Measurements from ENCODE around the gene FARS2. TPM values are rescaled to one million over a fixed set of nuclear protein-coding genes. Genes with fewer than 3 reads are reported as not detected.

The FARS2 gene
- polyA plus RNA-seq, 1 of the 3 experiments (the other 2 are of a cell fraction): 12.5 TPM

- TF ChIP-seq TCF12 (IDR thresholded peaks at IDR 0.05) (peak; percentile 33; the same call in 1 of the 2 replicates), RCOR1 (IDR thresholded peaks at IDR 0.05; ENCODE audit: low read length) (no peak)
- no peak overlapping the region for H3K4me2 ChIP-seq
- CTCF ChIA-PET: no interaction called here
These were observed 275.3 kb downstream of the FARS2 start for GRCh38 chr6:5536644-5537043.

GRCh38 chr6:5537132-5537531, 275.8 kb downstream of the FARS2 start:
- no peak overlapping the region for H2AFZ ChIP-seq (ENCODE audit: low read depth)
- POLR2A ChIA-PET: no interaction called here
- no peaks in the 10 kb centered on the region for H3K9me3 ChIP-seq
- no peaks in the 10 kb centered on the region for H3K36me3 ChIP-seq (replicated peaks in 1 of 2; ENCODE audit: control insufficient read depth in 1 of 2, insufficient read depth in 2 of 2, low read length in 1 of 2)
- H3K4me3 ChIP-seq (ENCODE audit: low read depth in 2 of 2, low read length in 1 of 2): no peak overlapping the region
- no peaks in the 10 kb centered on the region for H3K79me2 ChIP-seq (ENCODE audit: insufficient read depth)
- peaks cover 3 to 9% of the 10 kb centered on the region in 2 experiments for H3K4me1 ChIP-seq (ENCODE audit: control insufficient read depth in 1 of 2, insufficient read depth in 2 of 2, low read depth in 1 of 2, low read length in 1 of 2)
- no peaks in the 10 kb centered on the region for H3K27me3 ChIP-seq (ENCODE audit: insufficient read depth)
- H3K27ac ChIP-seq (ENCODE audit: low read depth in 2 of 2, low read length in 1 of 2): peak overlapping the region in 1 of 2 experiments; percentile 58; a peak in 1 of 4 replicates
- H4K20me1 ChIP-seq (ENCODE audit: insufficient read depth): no peaks in the 10 kb centered on the region
- no peaks in the 10 kb centered on the region for H3K9me2 ChIP-seq
- no peak overlapping the region for H3K4me2 ChIP-seq
- H3K9ac ChIP-seq: no peak overlapping the region
- H3F3A ChIP-seq (replicated peaks; ENCODE audit: insufficient read depth): peaks cover 3% of the 10 kb centered on the region
- DNase-seq: no peak
- TF ChIP-seq SMC3 (IDR thresholded peaks at IDR 0.05; ENCODE audit: low read depth, low read length): no peak
- TF ChIP-seq MEF2A (IDR thresholded peaks at IDR 0.05; ENCODE audit: borderline replicate concordance, low read depth): no peak
- no peak for TF ChIP-seq TCF12 (IDR thresholded peaks at IDR 0.05)
- no peak for TF ChIP-seq ZBTB33 (IDR thresholded peaks at IDR 0.05; ENCODE audit: borderline replicate concordance, low read depth)
- TF ChIP-seq GATA2 (CRISPR knock-in tag; IDR thresholded peaks at IDR 0.05): no peak
- no peak for TF ChIP-seq ELF1 (IDR thresholded peaks at IDR 0.05)
- no peak for TF ChIP-seq TEAD4 (IDR thresholded peaks at IDR 0.05; ENCODE audit: borderline replicate concordance, insufficient read depth)
- TF ChIP-seq, protein P1, sequence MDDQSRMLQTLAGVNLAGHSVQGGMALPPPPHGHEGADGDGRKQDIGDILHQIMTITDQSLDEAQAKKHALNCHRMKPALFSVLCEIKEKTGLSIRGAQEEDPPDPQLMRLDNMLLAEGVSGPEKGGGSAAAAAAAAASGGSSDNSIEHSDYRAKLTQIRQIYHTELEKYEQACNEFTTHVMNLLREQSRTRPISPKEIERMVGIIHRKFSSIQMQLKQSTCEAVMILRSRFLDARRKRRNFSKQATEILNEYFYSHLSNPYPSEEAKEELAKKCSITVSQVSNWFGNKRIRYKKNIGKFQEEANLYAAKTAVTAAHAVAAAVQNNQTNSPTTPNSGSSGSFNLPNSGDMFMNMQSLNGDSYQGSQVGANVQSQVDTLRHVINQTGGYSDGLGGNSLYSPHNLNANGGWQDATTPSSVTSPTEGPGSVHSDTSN (IDR thresholded peaks at IDR 0.05): no peak
- TF ChIP-seq FOSL2 (IDR thresholded peaks at IDR 0.05; ENCODE audit: borderline replicate concordance, low read depth): no peak
- TF ChIP-seq RCOR1 (IDR thresholded peaks at IDR 0.05; ENCODE audit: low read length): no peak
- TF ChIP-seq GABPA (IDR thresholded peaks at IDR 0.05; ENCODE audit: low read depth): no peak
- TF ChIP-seq FOXJ3 (CRISPR knock-in tag; IDR thresholded peaks at IDR 0.05): no peak
- TF ChIP-seq, protein P2, sequence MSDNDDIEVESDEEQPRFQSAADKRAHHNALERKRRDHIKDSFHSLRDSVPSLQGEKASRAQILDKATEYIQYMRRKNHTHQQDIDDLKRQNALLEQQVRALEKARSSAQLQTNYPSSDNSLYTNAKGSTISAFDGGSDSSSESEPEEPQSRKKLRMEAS (IDR thresholded peaks at IDR 0.05; ENCODE audit: low read depth): no peak
- 97% methylated on average over 6 of the region's 8 CpGs for WGBS (ENCODE audit: low lambda C conversion rate)
- CTCF ChIA-PET: no interaction called here

More at GRCh38 chr6:5536644-5537043, 275.3 kb downstream of the FARS2 start:
- DNase-seq: no peak
- Histone ChIP-seq H3K9me2 (no peaks in the 10 kb centered on the region), H3K36me3 (replicated peaks in 1 of 2; ENCODE audit: control insufficient read depth in 1 of 2, insufficient read depth in 2 of 2, low read length in 1 of 2) (no peaks in the 10 kb centered on the region), H3K9ac (no peak overlapping the region), H3K4me1 (ENCODE audit: control insufficient read depth in 1 of 2, insufficient read depth in 2 of 2, low read depth in 1 of 2, low read length in 1 of 2) (peaks cover 3 to 9% of the 10 kb centered on the region in 2 experiments), H3K27me3 (ENCODE audit: insufficient read depth) (no peaks in the 10 kb centered on the region), H3K79me2 (ENCODE audit: insufficient read depth) (no peaks in the 10 kb centered on the region), H3K4me3 (ENCODE audit: low read depth in 2 of 2, low read length in 1 of 2) (no peak overlapping the region), H3F3A (replicated peaks; ENCODE audit: insufficient read depth) (peaks cover 3% of the 10 kb centered on the region), H3K27ac (ENCODE audit: low read depth in 2 of 2, low read length in 1 of 2) (peak overlapping the region in 1 of 2 experiments; percentile 58; a peak in 1 of 4 replicates), H2AFZ (ENCODE audit: low read depth) (no peak overlapping the region), H4K20me1 (ENCODE audit: insufficient read depth) (no peaks in the 10 kb centered on the region), H3K9me3 (no peaks in the 10 kb centered on the region)
- 89% methylated on average over 1 of the region's 1 CpG for WGBS (ENCODE audit: low lambda C conversion rate)
- POLR2A ChIA-PET: no interaction called here
